Measurements from ENCODE around the gene ATP2A1.

GRCh38 chr16:28883221-28883996, 5.1 kb downstream of the ATP2A1 start:
- TF ChIP-seq MAZ (IDR thresholded peaks at IDR 0.05; ENCODE audit: borderline replicate concordance, low read depth, low read length) (no peak), EHMT2 (IDR thresholded peaks at IDR 0.05; ENCODE audit: low read depth) (no peak), CTCF (IDR thresholded peaks at IDR 0.05) (no peak), POLR2A (IDR thresholded peaks at IDR 0.05; ENCODE audit: low read length) (no peak), NR3C1 (IDR thresholded peaks at IDR 0.05) (no peak), RARB (CRISPR knock-in tag; IDR thresholded peaks at IDR 0.05) (no peak), JUNB (IDR thresholded peaks at IDR 0.05) (no peak)
